Trophoblast cell (in vitro differentiated cells and primary cell): ENCODE data around the gene HOXA5.

Source experiments
- DNase-seq, 2 donors: peaks; one replicate each; pipeline ENCODE4 v3.0.0-alpha.2; 2016
- H2AFZ ChIP-seq: 2 replicates; pipeline ENCODE4 v1.6.1; 2013; ENCODE audit warnings: low read length, moderate library complexity, mild to moderate bottlenecking; ENCODE audit not compliant: insufficient read depth, poor library complexity
- H2AK5ac ChIP-seq: 2 replicates; pipeline ENCODE4 v1.6.1; 2013; ENCODE audit warnings: mild to moderate bottlenecking, low read length
- H2BK120ac ChIP-seq: 2 replicates; pipeline ENCODE4 v1.6.1; 2013; ENCODE audit warnings: low read length, mild to moderate bottlenecking, moderate library complexity; ENCODE audit not compliant: insufficient read depth, poor library complexity
- H2BK12ac ChIP-seq: 2 replicates; pipeline ENCODE4 v1.6.1; 2013; ENCODE audit warnings: mild to moderate bottlenecking, low read length, moderate library complexity
- H2BK5ac ChIP-seq: 2 replicates; pipeline ENCODE4 v1.6.1; 2013; ENCODE audit warnings: low read length, low read depth, moderate library complexity, mild to moderate bottlenecking; ENCODE audit not compliant: poor library complexity
- H3K14ac ChIP-seq: 2 replicates; pipeline ENCODE4 v1.6.1; 2013; ENCODE audit warnings: mild to moderate bottlenecking, low read length
- H3K18ac ChIP-seq: 2 replicates; pipeline ENCODE4 v1.6.1; 2013; ENCODE audit warnings: mild to moderate bottlenecking, low read length
- H3K23ac ChIP-seq: 2 replicates; pipeline ENCODE4 v1.6.1; 2013; ENCODE audit warnings: low read length
- H3K27ac ChIP-seq: 2 replicates; pipeline ENCODE4 v1.5.1; 2013; ENCODE audit warnings: low read depth, mild to moderate bottlenecking, inconsistent platforms, low read length, moderate library complexity
- H3K27me3 ChIP-seq: 2 replicates; pipeline ENCODE4 v1.6.1; 2013; ENCODE audit warnings: inconsistent platforms, mild to moderate bottlenecking, low read length, moderate library complexity; ENCODE audit not compliant: insufficient read depth
- H3K36me3 ChIP-seq, 2 experiments: 1 replicate in 1 of 2; 2 replicates in 1 of 2; pipeline ENCODE4 v1.6.1; 2013; ENCODE audit warnings: low read length in 2 of 2, mild to moderate bottlenecking in 2 of 2, moderate library complexity in 1 of 2; ENCODE audit not compliant: insufficient read depth in 2 of 2, control insufficient read depth in 1 of 2
- H3K4ac ChIP-seq: 2 replicates; pipeline ENCODE4 v1.6.1; 2013; ENCODE audit warnings: low read depth, mild to moderate bottlenecking, low read length, moderate library complexity
- H3K4me1 ChIP-seq, 2 experiments: 1 replicate in 1 of 2; 2 replicates in 1 of 2; pipeline ENCODE4 v1.6.1; 2013; ENCODE audit warnings: low read length in 2 of 2, mild to moderate bottlenecking in 2 of 2, moderate library complexity in 1 of 2; ENCODE audit not compliant: insufficient read depth in 2 of 2, control insufficient read depth in 1 of 2
- H3K4me2 ChIP-seq: 2 replicates; pipeline ENCODE4 v1.6.1; 2013; ENCODE audit warnings: inconsistent platforms, mild to moderate bottlenecking, low read length, moderate library complexity
- H3K4me3 ChIP-seq: 2 replicates; pipeline ENCODE4 v1.5.1; 2013; ENCODE audit warnings: mild to moderate bottlenecking, low read depth, low read length, inconsistent platforms
- H3K79me1 ChIP-seq: one replicate; pipeline ENCODE4 v1.6.1; 2013; ENCODE audit warnings: low read length
- H3K79me2 ChIP-seq: 2 replicates; pipeline ENCODE4 v1.6.1; 2013; ENCODE audit warnings: low read length, mild to moderate bottlenecking; ENCODE audit not compliant: control insufficient read depth, insufficient read depth, poor library complexity
- H3K9ac ChIP-seq: 2 replicates; pipeline ENCODE4 v1.6.1; 2013; ENCODE audit warnings: mild to moderate bottlenecking, low read length
- H3K9me3 ChIP-seq: 2 replicates; pipeline ENCODE4 v1.6.1; 2013; ENCODE audit warnings: low read depth, mild to moderate bottlenecking, control low read depth, inconsistent platforms, low read length; ENCODE audit not compliant: insufficient read depth
- H4K12ac ChIP-seq: 2 replicates; pipeline ENCODE4 v1.6.1; 2013; ENCODE audit warnings: low read depth, mild to moderate bottlenecking, low read length, moderate library complexity
- H4K8ac ChIP-seq: 2 replicates; pipeline ENCODE4 v1.6.1; 2013; ENCODE audit warnings: low read depth, mild to moderate bottlenecking, low read length, moderate library complexity
- H4K91ac ChIP-seq: one replicate; pipeline ENCODE4 v1.6.1; 2013; ENCODE audit warnings: low read depth, mild to moderate bottlenecking, low read length, moderate library complexity
- WGBS: extraction: QIAGEN DNeasy Blood & Tissue Kit; methylation state at CpG from one replicate; pipeline ENCODE4 v1.1.7; 2013; ENCODE audit warnings: missing lambda C conversion rate; ENCODE audit not compliant: insufficient read length, insufficient coverage; ENCODE audit errors: extremely low coverage; 5-methylcytosine and 5-hydroxymethylcytosine counted together

The HOXA5 gene

DNA sequence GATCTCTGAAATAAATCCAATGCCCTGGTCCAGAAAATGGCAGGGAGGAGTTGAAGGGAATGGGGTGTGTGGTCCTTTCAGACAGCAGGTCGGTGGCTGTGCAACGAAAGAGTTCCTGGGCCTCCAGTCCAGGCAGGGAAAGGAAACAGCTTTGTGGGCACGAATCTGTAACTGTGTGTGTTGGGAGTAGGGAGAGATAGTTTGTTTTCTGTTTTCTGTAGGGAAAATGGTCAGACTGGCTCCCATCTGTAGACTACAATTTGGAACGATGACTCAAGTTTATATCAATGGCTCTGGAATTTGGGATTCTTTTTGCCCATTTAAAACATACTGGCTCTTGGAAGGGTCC is 24.4 kb upstream of the HOXA5 start:
- H3K27me3 ChIP-seq: peaks cover 88% of the 10 kb centered on the region
- peaks cover 4 to 8% of the 10 kb centered on the region in 2 experiments for H3K4me1 ChIP-seq
- H3K9ac ChIP-seq: no peak overlapping the region
- H3K4me3 ChIP-seq: no peak overlapping the region
- H4K8ac ChIP-seq: no peak overlapping the region
- no peak overlapping the region for H4K91ac ChIP-seq
- H3K79me2 ChIP-seq: no peaks in the 10 kb centered on the region
- no peak overlapping the region for H2AFZ ChIP-seq
- no peak overlapping the region for H3K27ac ChIP-seq
- no peak overlapping the region for H3K14ac ChIP-seq
- H2BK120ac ChIP-seq: no peak overlapping the region
- no peak overlapping the region for H3K18ac ChIP-seq
- H3K4ac ChIP-seq: no peak overlapping the region
- no peak overlapping the region for H4K12ac ChIP-seq
- WGBS: no CpG with 5 or more reads among the region's 4 CpGs
- no peak overlapping the region for H2BK5ac ChIP-seq
- H3K9me3 ChIP-seq: peaks cover 42% of the 10 kb centered on the region
- no peak overlapping the region for H3K23ac ChIP-seq
- no peak overlapping the region for H2AK5ac ChIP-seq
- H2BK12ac ChIP-seq: no peak overlapping the region
- no peaks in the 10 kb centered on the region for H3K79me1 ChIP-seq
- no peak for DNase-seq
- H3K36me3 ChIP-seq: no peaks in the 10 kb centered on the region
- no peak overlapping the region for H3K4me2 ChIP-seq

DNA sequence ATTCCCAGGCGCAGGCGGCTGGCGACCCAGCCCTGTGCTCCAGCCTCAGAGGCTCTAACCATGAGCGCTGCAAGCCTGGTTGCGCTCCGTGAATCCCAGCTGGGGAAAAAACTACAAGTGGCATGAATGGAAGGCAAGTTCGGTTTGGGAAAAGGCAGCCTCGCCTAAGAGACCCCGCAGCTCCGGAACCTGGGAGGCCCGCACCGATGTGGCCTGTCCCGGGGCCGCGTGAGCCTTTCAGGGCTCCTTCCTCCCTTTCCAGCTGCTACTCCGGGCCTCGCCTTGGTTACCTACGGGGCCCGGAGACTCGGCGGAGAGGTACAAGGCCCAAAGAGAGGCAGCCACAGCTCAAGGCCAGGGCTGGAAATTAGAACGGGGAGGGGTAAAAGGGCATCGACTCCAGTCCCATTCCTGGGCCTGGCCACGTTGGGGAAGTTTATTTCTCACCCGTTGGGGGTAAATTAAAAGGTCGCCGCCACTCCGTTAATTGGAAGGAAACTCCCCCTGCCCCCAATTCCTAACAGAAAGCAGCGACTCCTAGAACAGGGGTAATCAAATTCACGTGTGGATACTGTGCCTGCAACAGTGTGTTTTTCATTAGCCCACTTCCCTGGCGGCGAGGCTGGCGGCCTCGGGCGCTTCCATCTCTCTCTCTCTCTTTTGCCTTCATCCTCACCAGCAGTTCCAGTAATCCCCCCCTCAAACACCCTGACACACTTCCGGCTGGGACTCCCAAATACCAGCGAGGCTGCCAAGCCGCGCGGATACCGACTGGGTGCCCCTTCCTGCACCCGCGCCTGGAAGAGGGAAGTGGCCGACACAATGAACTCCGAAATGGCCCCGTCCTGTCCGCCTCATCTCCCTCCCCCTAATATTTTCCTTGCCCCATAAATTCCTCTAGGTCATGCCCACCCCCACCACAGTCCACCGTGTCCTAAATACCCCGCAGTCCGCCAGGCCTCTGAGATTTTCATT is 23.3 kb upstream of the HOXA5 start:
- Histone ChIP-seq H3K4me1 (peaks cover 4 to 8% of the 10 kb centered on the region in 2 experiments), H3K79me2 (no peaks in the 10 kb centered on the region), H2AFZ (no peak overlapping the region), H3K9me3 (peaks cover 37% of the 10 kb centered on the region), H3K27me3 (peaks cover 81% of the 10 kb centered on the region), H2BK5ac (no peak overlapping the region), H3K36me3 (no peaks in the 10 kb centered on the region), H3K79me1 (no peaks in the 10 kb centered on the region), H4K91ac (no peak overlapping the region), H2AK5ac (no peak overlapping the region), H3K4me2 (no peak overlapping the region), H4K8ac (no peak overlapping the region), H3K27ac (no peak overlapping the region), H3K18ac (no peak overlapping the region), H2BK120ac (no peak overlapping the region), H3K23ac (no peak overlapping the region), H3K4ac (no peak overlapping the region), H2BK12ac (no peak overlapping the region), H3K4me3 (no peak overlapping the region), H3K14ac (no peak overlapping the region), H3K9ac (no peak overlapping the region), H4K12ac (no peak overlapping the region)
- WGBS: no CpG with 5 or more reads among the region's 50 CpGs
- DNase-seq: no peak

DNA sequence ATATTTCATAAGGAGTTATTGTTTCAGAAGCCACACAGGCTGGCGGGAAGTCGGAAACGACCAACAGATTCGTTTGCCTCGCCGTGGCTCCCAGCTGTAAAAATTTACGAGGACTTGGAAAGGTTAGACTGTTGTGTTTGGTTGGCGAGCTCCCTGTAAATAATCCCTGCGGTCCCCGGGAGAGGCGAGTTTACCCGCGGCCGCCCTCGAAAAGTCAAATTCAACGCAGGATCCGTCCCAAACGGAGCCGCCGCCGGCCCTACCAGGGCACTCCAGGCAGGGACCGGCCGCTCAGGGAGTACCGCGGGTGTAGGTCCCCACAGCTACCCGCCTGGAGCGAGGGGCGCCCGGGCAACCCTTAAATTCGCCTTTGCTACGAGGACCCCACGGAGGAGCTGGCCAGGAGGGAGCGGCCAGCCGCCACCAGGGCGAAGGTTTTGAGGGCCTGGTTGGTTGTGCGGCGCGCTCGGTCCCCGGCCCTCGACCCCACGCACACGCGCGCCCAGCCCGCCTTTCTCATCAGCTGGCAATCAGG is 22.6 kb upstream of the HOXA5 start:
- no peak overlapping the region for H2BK12ac ChIP-seq
- peaks cover 35% of the 10 kb centered on the region for H3K9me3 ChIP-seq
- no peaks in the 10 kb centered on the region for H3K79me1 ChIP-seq
- H3K27ac ChIP-seq: no peak overlapping the region
- H4K12ac ChIP-seq: no peak overlapping the region
- peak overlapping the region; percentile 33 for H3K4me3 ChIP-seq
- H3K14ac ChIP-seq: no peak overlapping the region
- H3K18ac ChIP-seq: no peak overlapping the region
- WGBS: no CpG with 5 or more reads among the region's 46 CpGs
- H2AK5ac ChIP-seq: no peak overlapping the region
- H3K23ac ChIP-seq: no peak overlapping the region
- H3K4me2 ChIP-seq: no peak overlapping the region
- no peaks in the 10 kb centered on the region for H3K79me2 ChIP-seq
- peaks cover 79% of the 10 kb centered on the region for H3K27me3 ChIP-seq
- no peak overlapping the region for H3K4ac ChIP-seq
- no peak overlapping the region for H2AFZ ChIP-seq
- H3K36me3 ChIP-seq: no peaks in the 10 kb centered on the region
- H2BK120ac ChIP-seq: no peak overlapping the region
- no peak overlapping the region for H3K9ac ChIP-seq
- H3K4me1 ChIP-seq: peaks cover 3 to 6% of the 10 kb centered on the region in 2 experiments
- H2BK5ac ChIP-seq: no peak overlapping the region
- H4K8ac ChIP-seq: no peak overlapping the region
- H4K91ac ChIP-seq: no peak overlapping the region
- no peak for DNase-seq

- no peak within 1 kb of the TSS for H3K4ac ChIP-seq
- H2AFZ ChIP-seq: no peak within 1 kb of the TSS
- H3K4me2 ChIP-seq: no peak within 1 kb of the TSS
- no peak within 1 kb of the TSS for H2BK12ac ChIP-seq
- no peak within 1 kb of the TSS for H3K9ac ChIP-seq
- no peak within 1 kb of the TSS for H2BK5ac ChIP-seq
- H4K8ac ChIP-seq: no peak within 1 kb of the TSS
- H3K27me3 ChIP-seq: peaks cover 85% of the 10 kb centered on the region
- no peak within 1 kb of the TSS for H2AK5ac ChIP-seq
- no peak within 1 kb of the TSS for H4K91ac ChIP-seq
- no peak within 1 kb of the TSS for H4K12ac ChIP-seq
- no CpG with 5 or more reads among the region's 82 CpGs for WGBS
- H3K18ac ChIP-seq: no peak within 1 kb of the TSS
- H3K79me1 ChIP-seq: no peaks in the 10 kb centered on the region
- H2BK120ac ChIP-seq: no peak within 1 kb of the TSS
- peaks cover 7 to 10% of the 10 kb centered on the region in 2 experiments for H3K4me1 ChIP-seq
- H3K36me3 ChIP-seq: no peaks in the 10 kb centered on the region
- no peak within 1 kb of the TSS for H3K23ac ChIP-seq
- H3K79me2 ChIP-seq: peaks cover 1% of the 10 kb centered on the region
- DNase-seq: peak in 1 of 2 donors; percentile 47
- H3K4me3 ChIP-seq: peak within 1 kb of the TSS; percentile 33
- H3K27ac ChIP-seq: no peak within 1 kb of the TSS
- peaks cover 35% of the 10 kb centered on the region for H3K9me3 ChIP-seq
- no peak within 1 kb of the TSS for H3K14ac ChIP-seq
Measured at GRCh38 chr7:27165089-27165995, 21.9 kb upstream of the HOXA5 start, which contains the start of gene HOXA9. TSS of gene HOXA9 (minus strand) at chr7:27165537. CDS start at chr7:27165457, 80 bp downstream.
